Adrenal gland (tissue), 12 donors: ENCODE results near the gene KDM4B. TPM values are rescaled to one million over a fixed set of nuclear protein-coding genes. Genes with fewer than 3 reads are reported as not detected.
A peak's percentile ranks its signal among the peaks of the same experiment; 100 is the strongest.

Source experiments
- DNase-seq, 7 donors: peaks; one replicate each; pipeline ENCODE4 v3.0.0-alpha.2; 2019 to 2020
- H3K27ac ChIP-seq, 5 donors: fragments of 200-600 bp; sonication (generic) in 4 of 5; 1 replicate in 3 of 5; 2 replicates in 2 of 5; pipeline versions ENCODE4 v1.5.1 to v1.8.0; 2016 to 2020; ENCODE audit warnings: mild to moderate bottlenecking in 1 of 5
- H3K27me3 ChIP-seq: fragments of 200-600 bp; 2 replicates; pipeline ENCODE4 v1.8.0; 2021
- H3K36me3 ChIP-seq, 2 donors: fragments of 200-600 bp; replicated peaks in 1 of 2; 1 replicate in 1 of 2; 2 replicates in 1 of 2; pipeline versions ENCODE4 v1.5.1 to v1.8.0; 2018 to 2022
- H3K4me1 ChIP-seq, 2 donors: fragments of 200-600 bp; replicated peaks in 1 of 2; 1 replicate in 1 of 2; 2 replicates in 1 of 2; pipeline versions ENCODE4 v1.5.1 to v1.8.0; 2018 to 2021
- H3K4me3 ChIP-seq, 4 donors: fragments of 200-600 bp; sonication (generic) in 3 of 4; one replicate each; pipeline ENCODE4 v1.5.1; 2016 to 2018
- H3K9me3 ChIP-seq, 3 donors: fragments of 200-600 bp; sonication (generic) in 1 of 3; replicated peaks in 1 of 3; 1 replicate in 2 of 3; 2 replicates in 1 of 3; pipeline versions ENCODE4 v1.5.1 to v1.8.0; 2016 to 2021
- CTCF ChIP-seq, 6 experiments: fragments of 450-650 bp in 4 of 6; fragments of 200-600 bp in 2 of 6; sonication (generic) in 1 of 6; IDR thresholded peaks; 1 replicate in 5 of 6; 2 replicates in 1 of 6; pipeline versions ENCODE4 v1.5.1 to v1.8.0; 2016 to 2021; ENCODE audit warnings: antibody characterized with exemption in 6 of 6, mild to moderate bottlenecking in 2 of 6, moderate library complexity in 1 of 6
- POLR2A ChIP-seq, 2 donors: fragments of 450-650 bp; IDR thresholded peaks; one replicate each; pipeline ENCODE4 v1.6.1; 2017; ENCODE audit warnings: antibody characterized with exemption in 2 of 2, mild to moderate bottlenecking in 2 of 2, moderate library complexity in 1 of 2
- whole genome bisulfite sequencing, 4 donors: extraction: QIAGEN DNeasy Blood & Tissue Kit in 2 of 4; methylation state at CpG; one replicate each; pipeline versions ENCODE4 v1.1.5 to v1.1.7; 2013 to 2017; 5-methylcytosine and 5-hydroxymethylcytosine counted together
- intact Hi-C, 2 donors: fragments of 100-400 bp; cut with DNase I; formaldehyde crosslinking; loops; one replicate each; pipeline versions ENCODE4 v1.14.1 to v1.15.0; 2022 to 2023
- polyA plus RNA-seq, 3 donors: library from polyadenylated mRNA; stranded (reverse); fragments of 200-250 nt in 2 of 3; fragments of 350-450 nt in 1 of 3; fragmentation: Illumina TruSeq in 1 of 3; extraction: RNeasy Lipid Tissue Mini Kit (QIAGEN cat#74804) in 1 of 3; gene quantifications; one replicate each; pipeline ENCODE4 v1.2.3, GENCODE V29; 2013 to 2014
- total RNA-seq, 9 donors: library from RNA; depleted of rRNA in 4 of 9; stranded (reverse); fragments of >200 nt in 4 of 9; fragments of 120-200 nt in 1 of 9; fragmentation: NEBNext Ultra II Directional in 1 of 9; extraction: Animal tissue kit (Norgen Biotek cat#: 25700) in 1 of 9; gene quantifications; one replicate each; pipeline versions ENCODE4 v1.1.0 to v1.2.4, GENCODE V29; 2013 to 2023
- donor health status: healthy with polysubstance abuse.
- donor health status: Bipolar disorder and iron deficiency.
- donor health status: DM: yes; HTN: yes; CAD: no.
- donor health status: DM: no; HTN: no; CAD: no.
- donor health status: DM: no; HTN: no; CAD: no.
- donor health status: DM: yes; HTN: yes; CAD: no.

KDM4B gene
- total and polyA plus RNA-seq, 12 donors, result 9.8 to 65.1 (median 39.9) TPM

- no peak overlapping the region for H3K4me3 ChIP-seq
- 48 to 59% (median 51%) methylated on average over 13 of the region's 13 CpGs for WGBS, 4 donors
- H3K4me1 ChIP-seq, result peaks cover 19 to 37% of the 10 kb centered on the region in 2 donors
- TF ChIP-seq POLR2A (IDR thresholded peaks at IDR 0.05) (no peak), CTCF (IDR thresholded peaks at IDR 0.05) (no peak)
- no peaks in the 10 kb centered on the region for H3K27me3 ChIP-seq
- peak in 5 of 7 donors; percentile 51 to 80 (median 65) for DNase-seq
- peak overlapping the region; percentile 36 to 84 (median 65) for H3K27ac ChIP-seq
- H3K9me3 ChIP-seq, result no peaks in the 10 kb centered on the region
- intact Hi-C loops, result no loop called here
- H3K36me3 ChIP-seq, result peaks cover 0 to 4% of the 10 kb centered on the region in 2 donors
Observed at GRCh38 chr19:4991996-4992698, 23.2 kb downstream of the KDM4B start.

GRCh38 chr19:4993683-4994082, 24.8 kb downstream of the KDM4B start:
- TF ChIP-seq CTCF (IDR thresholded peaks at IDR 0.05), result no peak
- no peak for TF ChIP-seq POLR2A (IDR thresholded peaks at IDR 0.05)
- Histone ChIP-seq H3K9me3 (no peaks in the 10 kb centered on the region), H3K27ac (peak overlapping the region in 1 of 5 donors; percentile 84), H3K4me1 (peaks cover 5 to 23% of the 10 kb centered on the region in 2 donors), H3K36me3 (peaks cover 0 to 10% of the 10 kb centered on the region in 2 donors), H3K4me3 (no peak overlapping the region), H3K27me3 (no peaks in the 10 kb centered on the region)
- no peak for DNase-seq
- intact Hi-C loops, result no loop called here
- WGBS, 4 donors, result 86 to 89% (median 89%) methylated on average over 3 of the region's 3 CpGs

DNA sequence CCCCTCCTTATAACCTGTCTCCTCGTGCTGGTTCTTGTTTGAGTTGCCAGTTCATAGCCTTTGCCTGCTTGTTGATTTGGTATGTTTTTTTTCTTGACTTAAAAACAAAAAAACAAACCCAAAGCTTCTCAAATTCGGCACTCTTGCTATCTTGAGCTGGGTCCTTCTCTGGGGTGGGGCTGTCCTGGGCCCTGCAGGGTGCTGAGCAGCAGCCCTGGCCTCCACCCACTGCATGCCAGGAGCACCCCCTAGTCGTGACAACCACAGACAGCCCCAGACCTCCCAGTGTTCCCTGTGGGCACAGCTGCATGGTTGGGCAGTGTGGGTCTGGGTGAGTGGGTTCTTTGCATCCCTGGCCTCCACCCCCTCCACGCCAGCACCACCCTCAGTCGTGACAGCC, 27.8 kb downstream of the KDM4B start:
- Histone ChIP-seq H3K36me3 (peaks cover 0 to 10% of the 10 kb centered on the region in 2 donors), H3K27ac (no peak overlapping the region), H3K4me1 (peaks cover 2 to 10% of the 10 kb centered on the region in 2 donors), H3K9me3 (no peaks in the 10 kb centered on the region), H3K27me3 (no peaks in the 10 kb centered on the region), H3K4me3 (no peak overlapping the region)
- no peak for TF ChIP-seq CTCF (IDR thresholded peaks at IDR 0.05)
- TF ChIP-seq POLR2A (IDR thresholded peaks at IDR 0.05), result no peak
- intact Hi-C loops, result no loop called here
- no peak for DNase-seq
- WGBS, 4 donors, result 79 to 84% (median 83%) methylated on average over 4 to 5 of the region's 5 CpGs

- H3K9me3 ChIP-seq, result no peaks in the 10 kb centered on the region
- intact Hi-C loops, result no loop called here
- H3K36me3 ChIP-seq, result peaks cover 0 to 10% of the 10 kb centered on the region in 2 donors
- WGBS, 4 donors, result 89 to 95% (median 92%) methylated on average over 7 to 12 of the region's 12 CpGs
- H3K27me3 ChIP-seq, result no peaks in the 10 kb centered on the region
- H3K4me1 ChIP-seq, result peaks cover 7 to 15% of the 10 kb centered on the region in 2 donors
- H3K27ac ChIP-seq, result no peak overlapping the region
- H3K4me3 ChIP-seq, result no peak overlapping the region
- TF ChIP-seq CTCF (IDR thresholded peaks at IDR 0.05), result no peak
- TF ChIP-seq POLR2A (IDR thresholded peaks at IDR 0.05), result no peak
- no peak for DNase-seq
Observed at GRCh38 chr19:4997297-4997696, 28.4 kb downstream of the KDM4B start.
